HG03039 (cell line): ENCODE results near the gene FHIT.

ENCODE experiments used
- ATAC-seq: cut with Tn5 transposase; IDR thresholded peaks from one replicate; pipeline ENCODE4 v1.9.1; 2021; ENCODE audit warnings: mild to moderate bottlenecking, moderate library complexity; ENCODE audit not compliant: unreplicated experiment

FHIT gene

GRCh38 chr3:60384341-60384740 lies 866.9 kb downstream of the FHIT start:
- ATAC-seq = no peak

DNA sequence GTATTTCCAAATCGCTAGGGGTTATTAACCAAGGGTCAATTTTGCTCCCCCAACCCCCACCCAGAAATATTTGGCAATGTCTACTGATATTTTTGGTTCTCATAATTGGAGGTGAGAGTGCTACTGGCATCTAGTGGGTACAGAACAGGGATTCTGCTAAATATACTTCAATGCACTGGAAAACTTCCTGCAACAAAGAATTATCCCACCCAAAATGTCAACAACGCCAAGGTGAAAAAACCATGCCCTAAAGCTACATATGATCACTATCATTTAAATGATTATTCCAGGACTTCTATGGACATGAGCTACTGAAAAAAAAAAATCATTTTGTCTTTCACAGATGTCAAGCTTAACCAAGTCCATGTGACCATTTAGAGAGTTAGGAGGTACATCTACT lies 867.9 kb downstream of the FHIT start:
- ATAC-seq = no peak

DNA sequence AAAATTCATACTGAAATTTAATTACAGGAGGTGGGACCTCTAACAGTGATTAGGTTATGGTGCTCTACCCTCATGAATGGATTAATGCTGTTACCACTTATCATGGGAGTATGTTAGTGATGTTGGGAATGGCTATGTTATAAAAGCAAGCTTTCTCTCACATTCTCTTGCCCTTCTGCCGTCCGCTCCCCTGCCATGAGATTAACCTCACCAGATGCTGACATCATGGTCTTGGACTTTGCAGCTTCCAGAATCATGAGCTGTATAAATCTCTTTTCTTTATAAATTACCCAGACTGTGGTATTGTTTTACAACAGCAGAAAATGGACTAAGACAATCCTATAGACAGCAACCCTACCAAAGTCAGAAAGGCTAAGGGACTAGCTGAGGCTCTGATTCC lies 884.8 kb downstream of the FHIT start:
- no peak for ATAC-seq

DNA sequence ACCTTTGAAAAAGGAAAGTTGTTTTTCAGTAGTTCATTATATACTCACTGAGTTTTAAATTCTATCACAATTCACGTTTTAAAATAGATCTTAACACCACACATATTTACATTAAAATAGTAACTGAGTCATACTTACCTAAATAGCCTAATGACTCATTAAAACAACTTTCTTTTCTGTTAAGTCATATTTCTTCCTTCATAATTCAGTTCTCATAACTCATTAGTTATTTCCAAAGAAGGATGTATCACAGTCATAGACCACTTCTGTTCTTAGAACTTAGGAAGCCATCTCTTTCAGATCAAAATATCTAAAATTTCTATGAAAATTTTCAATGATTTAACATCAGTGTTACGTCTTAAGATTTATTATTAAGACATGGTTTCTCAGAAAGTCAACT lies 885.9 kb downstream of the FHIT start:
- no peak for ATAC-seq

- ATAC-seq = no peak
Measured at GRCh38 chr3:60364475-60364874, 886.8 kb downstream of the FHIT start.

DNA sequence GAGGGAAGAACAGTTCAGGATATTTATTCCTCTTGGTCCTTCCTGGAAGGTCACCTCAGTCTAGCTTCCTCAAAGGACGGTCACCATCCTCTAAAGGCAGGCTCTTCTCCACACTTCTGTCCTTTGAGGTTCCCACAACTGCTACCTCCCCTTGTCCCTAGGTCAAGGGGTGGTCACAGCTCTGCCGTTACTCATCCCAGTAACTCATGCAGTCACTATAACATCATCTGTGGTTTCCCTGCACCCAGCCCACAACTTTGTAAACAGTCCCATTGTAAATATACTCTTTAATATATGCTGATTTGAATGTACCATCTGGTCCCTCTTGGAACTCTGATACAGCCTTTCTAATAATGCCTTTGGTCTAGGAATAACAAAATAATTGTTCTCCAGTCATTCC lies 887.4 kb downstream of the FHIT start:
- no peak for ATAC-seq

- ATAC-seq = no peak
Measured at GRCh38 chr3:60355825-60356224, 895.4 kb downstream of the FHIT start.

DNA sequence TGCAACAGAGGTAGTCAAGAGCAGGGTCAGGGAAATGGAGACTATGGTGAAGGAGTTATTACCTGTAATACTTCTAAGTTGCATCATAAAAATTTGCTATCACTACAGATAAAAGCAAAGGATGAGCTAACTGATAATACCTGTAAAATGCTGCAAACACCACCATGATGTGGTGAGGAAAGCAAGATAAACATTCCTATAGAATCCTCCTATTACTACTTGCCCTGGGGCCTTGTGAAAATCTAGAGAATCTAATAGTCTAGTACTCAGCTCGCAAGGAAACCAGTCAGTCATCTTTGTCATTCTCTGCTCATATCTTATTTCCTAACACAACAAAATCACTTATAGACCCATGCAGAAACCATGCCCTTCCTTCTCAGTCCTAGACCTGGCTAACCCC lies 899.8 kb downstream of the FHIT start:
- no peak for ATAC-seq

DNA sequence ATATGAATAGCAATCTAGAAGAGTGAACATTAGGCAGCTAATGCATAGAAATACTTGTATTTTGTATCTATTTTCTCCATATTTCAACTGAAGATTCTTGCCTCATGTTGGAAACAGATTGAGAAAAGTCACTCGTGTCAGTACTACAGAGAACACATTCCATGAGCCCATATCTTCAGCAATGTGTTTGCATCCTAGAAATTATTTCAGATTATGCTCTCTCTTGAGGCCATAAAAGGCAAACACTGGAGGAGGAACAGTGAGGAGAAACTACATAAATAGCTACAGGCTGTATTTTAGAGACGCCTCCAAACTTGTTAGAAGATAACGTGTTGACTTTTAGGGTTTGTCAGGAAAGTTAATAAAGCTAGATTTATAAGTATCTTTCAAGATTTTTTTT lies 906.9 kb downstream of the FHIT start:
- ATAC-seq = no peak

GRCh38 chr3:60343831-60344230 lies 907.4 kb downstream of the FHIT start:
- no peak for ATAC-seq

GRCh38 chr3:60339304-60339703 lies 911.9 kb downstream of the FHIT start:
- ATAC-seq = no peak

DNA sequence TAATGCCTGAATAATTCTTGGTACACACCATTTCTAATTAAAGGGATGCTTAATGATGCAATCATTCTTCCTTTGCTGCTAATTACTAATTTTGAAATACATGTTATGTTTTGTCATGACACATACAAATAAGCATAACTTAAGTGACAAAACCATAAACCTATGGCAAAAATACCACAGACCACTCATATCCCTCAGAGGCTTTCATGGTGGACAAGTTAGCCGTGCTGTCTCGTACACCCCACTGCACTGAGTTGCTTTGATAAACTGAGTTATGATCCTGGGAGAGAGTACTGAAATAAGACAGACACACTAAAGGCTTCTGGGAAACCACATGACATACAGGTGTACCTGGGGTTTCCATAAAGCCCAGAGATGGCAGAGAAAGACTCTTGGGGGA lies 913.8 kb downstream of the FHIT start:
- ATAC-seq = no peak

GRCh38 chr3:60336061-60336460 lies 915.2 kb downstream of the FHIT start:
- no peak for ATAC-seq

DNA sequence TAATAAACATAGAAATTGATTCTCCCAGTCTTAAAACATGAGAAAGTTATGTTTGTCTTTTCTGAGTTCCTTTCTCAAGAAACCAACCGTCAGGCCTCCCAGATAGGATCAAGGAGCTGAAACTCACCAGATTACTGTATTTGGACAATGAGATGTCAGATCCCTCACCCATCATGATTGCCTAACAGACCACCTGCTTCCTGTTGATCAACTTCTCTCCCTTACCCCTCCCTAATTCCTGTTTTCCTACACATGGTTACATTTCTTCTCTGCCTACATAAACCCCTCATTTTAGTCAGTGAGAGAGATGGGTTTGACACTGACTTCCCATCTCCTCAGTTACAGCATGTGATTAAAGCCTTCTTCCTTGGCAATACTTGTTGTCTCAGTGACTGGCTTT lies 917.5 kb downstream of the FHIT start:
- no peak for ATAC-seq

GRCh38 chr3:60330107-60330506 lies 921.1 kb downstream of the FHIT start:
- no peak for ATAC-seq

- ATAC-seq = no peak
Measured at GRCh38 chr3:60325610-60326170, 925.6 kb downstream of the FHIT start.

DNA sequence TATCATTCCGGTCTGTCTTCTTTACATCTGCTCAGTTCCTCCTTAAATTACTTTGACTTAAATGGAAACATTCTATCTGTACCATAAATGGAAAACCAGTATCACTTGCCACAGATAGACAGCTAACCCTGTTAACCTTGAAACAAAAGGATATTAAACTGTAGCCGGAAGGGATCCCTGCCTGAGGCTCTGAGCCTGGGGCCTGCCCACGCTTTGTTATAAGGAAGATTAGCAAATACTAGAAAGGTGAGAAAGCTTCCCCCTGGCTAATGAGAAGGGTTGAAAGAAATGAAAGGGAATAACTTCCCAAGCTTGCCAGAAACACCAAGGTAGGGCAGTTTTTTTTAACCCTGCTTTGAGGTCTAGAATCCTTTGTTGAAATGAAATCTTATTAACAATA lies 927.6 kb downstream of the FHIT start:
- no peak for ATAC-seq

GRCh38 chr3:60323180-60323579 lies 928.1 kb downstream of the FHIT start:
- ATAC-seq = no peak

DNA sequence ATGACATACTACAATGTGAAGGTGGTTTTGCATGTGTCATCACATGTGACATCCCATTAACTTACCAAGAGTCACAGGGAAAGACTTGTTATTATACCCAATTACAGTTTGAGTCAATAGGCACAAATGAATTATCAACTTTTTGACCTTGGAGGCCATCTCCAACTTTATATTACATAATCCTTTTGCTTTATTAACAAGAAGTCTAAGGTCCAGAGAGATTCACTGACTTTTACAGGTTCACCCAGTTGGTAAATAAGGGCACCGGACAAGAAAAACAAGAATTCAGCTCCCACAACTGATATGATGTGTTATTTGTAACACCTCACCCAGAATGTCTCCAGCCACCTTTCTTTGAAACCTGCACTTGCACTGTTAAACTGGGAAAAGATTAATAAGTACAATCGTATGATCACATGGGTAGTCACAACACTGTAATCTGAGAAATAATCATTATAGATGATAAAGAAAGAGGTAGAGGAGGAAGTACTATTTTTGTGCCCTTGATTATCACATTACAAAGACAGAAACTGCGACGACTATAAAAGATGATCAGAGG lies 928.9 kb downstream of the FHIT start:
- no peak for ATAC-seq

- ATAC-seq = no peak
Measured at GRCh38 chr3:60319179-60319858, 931.9 kb downstream of the FHIT start.

GRCh38 chr3:60316121-60316797 lies 935.0 kb downstream of the FHIT start:
- no peak for ATAC-seq

- no peak for ATAC-seq
Measured at GRCh38 chr3:60313951-60314461, 937.2 kb downstream of the FHIT start.
